ENCODE results near the gene MIS12. TPM values are rescaled to one million over a fixed set of nuclear protein-coding genes. Genes with fewer than 3 reads are reported as not detected.

Gene MIS12
- total and polyA plus RNA-seq, 2 of the 8 experiments (the other 6 are each of a cell fraction or from before 2014, with no cell fraction given), result 9.5 to 25.6 TPM

DNA sequence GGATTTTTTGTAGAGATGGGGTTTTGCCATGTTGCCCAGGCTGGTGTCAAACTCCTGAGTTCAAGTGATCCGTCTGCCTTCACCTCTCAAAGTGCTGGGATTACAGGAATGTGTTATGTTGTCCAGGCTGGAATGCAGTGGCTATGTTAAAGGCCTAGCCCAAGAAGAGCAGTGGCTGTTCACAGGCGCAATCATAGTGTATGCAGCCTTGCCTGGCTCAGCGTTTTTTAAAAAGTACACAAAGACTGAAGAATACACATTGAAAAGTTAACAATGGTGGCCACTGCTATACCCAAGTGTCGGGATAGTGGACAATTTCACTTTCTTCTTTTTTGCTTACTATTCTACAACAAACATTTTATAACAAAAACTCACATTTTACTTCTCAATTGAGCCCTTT lies 7.4 kb upstream of the MIS12 start (continued):
- TF ChIP-seq, protein P1, sequence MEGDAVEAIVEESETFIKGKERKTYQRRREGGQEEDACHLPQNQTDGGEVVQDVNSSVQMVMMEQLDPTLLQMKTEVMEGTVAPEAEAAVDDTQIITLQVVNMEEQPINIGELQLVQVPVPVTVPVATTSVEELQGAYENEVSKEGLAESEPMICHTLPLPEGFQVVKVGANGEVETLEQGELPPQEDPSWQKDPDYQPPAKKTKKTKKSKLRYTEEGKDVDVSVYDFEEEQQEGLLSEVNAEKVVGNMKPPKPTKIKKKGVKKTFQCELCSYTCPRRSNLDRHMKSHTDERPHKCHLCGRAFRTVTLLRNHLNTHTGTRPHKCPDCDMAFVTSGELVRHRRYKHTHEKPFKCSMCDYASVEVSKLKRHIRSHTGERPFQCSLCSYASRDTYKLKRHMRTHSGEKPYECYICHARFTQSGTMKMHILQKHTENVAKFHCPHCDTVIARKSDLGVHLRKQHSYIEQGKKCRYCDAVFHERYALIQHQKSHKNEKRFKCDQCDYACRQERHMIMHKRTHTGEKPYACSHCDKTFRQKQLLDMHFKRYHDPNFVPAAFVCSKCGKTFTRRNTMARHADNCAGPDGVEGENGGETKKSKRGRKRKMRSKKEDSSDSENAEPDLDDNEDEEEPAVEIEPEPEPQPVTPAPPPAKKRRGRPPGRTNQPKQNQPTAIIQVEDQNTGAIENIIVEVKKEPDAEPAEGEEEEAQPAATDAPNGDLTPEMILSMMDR (IDR thresholded peaks at IDR 0.05; ENCODE audit: control extremely low read depth in 1 of 3, insufficient read depth in 1 of 3, low read depth in 1 of 3, low read length in 3 of 3), result no peak
